Measurements from ENCODE around the gene TUBB6.

DNA sequence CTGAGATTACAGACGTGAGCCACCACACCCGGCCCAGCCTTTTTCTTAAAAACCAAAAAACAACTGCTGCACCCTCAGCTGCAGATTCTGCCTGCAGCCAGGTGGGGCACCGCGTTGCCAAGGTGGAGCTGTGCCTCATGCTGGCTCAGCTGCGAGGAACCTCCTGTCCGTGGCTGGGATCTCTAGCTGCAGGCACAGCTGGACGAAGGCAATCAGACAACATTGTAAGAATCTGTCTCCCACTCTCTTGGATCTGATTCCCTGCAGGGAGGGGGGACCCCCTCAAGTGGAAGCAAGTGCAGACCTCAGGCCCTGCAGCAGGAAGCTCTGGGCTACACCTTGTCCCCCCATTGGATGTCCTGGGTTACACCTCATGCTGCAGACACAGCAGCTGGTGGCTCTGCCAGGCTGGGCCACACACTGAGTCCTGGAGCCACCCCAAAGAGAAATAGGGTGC lies 29.8 kb upstream of the TUBB6 start:
- TF ChIP-seq, protein P1, sequence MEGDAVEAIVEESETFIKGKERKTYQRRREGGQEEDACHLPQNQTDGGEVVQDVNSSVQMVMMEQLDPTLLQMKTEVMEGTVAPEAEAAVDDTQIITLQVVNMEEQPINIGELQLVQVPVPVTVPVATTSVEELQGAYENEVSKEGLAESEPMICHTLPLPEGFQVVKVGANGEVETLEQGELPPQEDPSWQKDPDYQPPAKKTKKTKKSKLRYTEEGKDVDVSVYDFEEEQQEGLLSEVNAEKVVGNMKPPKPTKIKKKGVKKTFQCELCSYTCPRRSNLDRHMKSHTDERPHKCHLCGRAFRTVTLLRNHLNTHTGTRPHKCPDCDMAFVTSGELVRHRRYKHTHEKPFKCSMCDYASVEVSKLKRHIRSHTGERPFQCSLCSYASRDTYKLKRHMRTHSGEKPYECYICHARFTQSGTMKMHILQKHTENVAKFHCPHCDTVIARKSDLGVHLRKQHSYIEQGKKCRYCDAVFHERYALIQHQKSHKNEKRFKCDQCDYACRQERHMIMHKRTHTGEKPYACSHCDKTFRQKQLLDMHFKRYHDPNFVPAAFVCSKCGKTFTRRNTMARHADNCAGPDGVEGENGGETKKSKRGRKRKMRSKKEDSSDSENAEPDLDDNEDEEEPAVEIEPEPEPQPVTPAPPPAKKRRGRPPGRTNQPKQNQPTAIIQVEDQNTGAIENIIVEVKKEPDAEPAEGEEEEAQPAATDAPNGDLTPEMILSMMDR (IDR thresholded peaks at IDR 0.05; ENCODE audit: low read length): peak; percentile 5; the same call in 1 of the 2 replicates
- no peak for TF ChIP-seq EZH2 (IDR thresholded peaks at IDR 0.05; ENCODE audit: borderline replicate concordance, low read length)
